HEK293 (cell line): Measurements from ENCODE around the gene ANKRD9.
A peak's percentile ranks its signal among the peaks of the same experiment; 100 is the strongest.

ENCODE experiments used
- GLIS1 ChIP-seq: fragments of 450-650 bp; formaldehyde crosslinking; IDR thresholded peaks from 2 replicates; pipeline ENCODE4 v1.5.1; 2016; ENCODE audit warnings: missing biosample characterization, missing genetic modification characterization
- IKZF3 ChIP-seq: fragments of 450-650 bp; IDR thresholded peaks from 2 replicates; pipeline ENCODE4 v1.5.0; 2018; ENCODE audit warnings: missing biosample characterization, mild to moderate bottlenecking, missing genetic modification characterization, moderate library complexity
- MYNN ChIP-seq: fragments of 450-650 bp; formaldehyde crosslinking; IDR thresholded peaks from 2 replicates; pipeline ENCODE4 v1.5.1; 2016; ENCODE audit warnings: missing biosample characterization, missing genetic modification characterization, borderline replicate concordance
- PRDM1 ChIP-seq: fragments of 450-650 bp; formaldehyde crosslinking; IDR thresholded peaks from 2 replicates; pipeline ENCODE4; 2016; ENCODE audit warnings: missing biosample characterization, missing genetic modification characterization
- SCRT2 ChIP-seq: fragments of 450-650 bp; formaldehyde crosslinking; IDR thresholded peaks from 2 replicates; pipeline ENCODE4 v1.5.1; 2016; ENCODE audit warnings: missing biosample characterization, missing genetic modification characterization
- TCF7L2 ChIP-seq: IDR thresholded peaks from 2 replicates; pipeline ENCODE4 v1.6.1; 2011; ENCODE audit warnings: low read depth, mild to moderate bottlenecking, inconsistent platforms, low read length, moderate library complexity, borderline replicate concordance
- YY1 ChIP-seq: fragments of 450-650 bp; formaldehyde crosslinking; IDR thresholded peaks from 2 replicates; pipeline ENCODE4 v1.5.1; 2018; ENCODE audit warnings: missing biosample characterization, missing genetic modification characterization
- ZBTB8A ChIP-seq: fragments of 450-650 bp; formaldehyde crosslinking; IDR thresholded peaks from 2 replicates; pipeline ENCODE4 v1.5.1; 2016; ENCODE audit warnings: missing biosample characterization, missing genetic modification characterization
- ZFHX2 ChIP-seq: fragments of 450-650 bp; formaldehyde crosslinking; conservative IDR thresholded peaks from 2 replicates; pipeline ENCODE4 v1.5.1; 2016; ENCODE audit warnings: missing biosample characterization, missing genetic modification characterization
- ZFP37 ChIP-seq: fragments of 450-650 bp; formaldehyde crosslinking; IDR thresholded peaks from 2 replicates; pipeline ENCODE4 v1.5.1; 2016; ENCODE audit warnings: missing biosample characterization, missing genetic modification characterization
- ZNF112 ChIP-seq: fragments of 450-650 bp; formaldehyde crosslinking; IDR thresholded peaks from 2 replicates; pipeline ENCODE4 v1.5.0; 2017; ENCODE audit warnings: missing biosample characterization, missing genetic modification characterization
- ZNF174 ChIP-seq: fragments of 450-650 bp; formaldehyde crosslinking; IDR thresholded peaks from 2 replicates; pipeline ENCODE4 v1.5.0; 2017; ENCODE audit warnings: missing biosample characterization, mild to moderate bottlenecking, missing genetic modification characterization
- ZNF175 ChIP-seq: fragments of 450-650 bp; formaldehyde crosslinking; IDR thresholded peaks from 2 replicates; pipeline ENCODE4 v1.5.1; 2016; ENCODE audit warnings: missing biosample characterization, missing genetic modification characterization
- ZNF214 ChIP-seq: fragments of 450-650 bp; formaldehyde crosslinking; IDR thresholded peaks from 2 replicates; pipeline ENCODE4 v1.5.1; 2017; ENCODE audit warnings: missing biosample characterization, mild to moderate bottlenecking, missing genetic modification characterization, borderline replicate concordance
- ZNF404 ChIP-seq: fragments of 450-650 bp; formaldehyde crosslinking; IDR thresholded peaks from 2 replicates; pipeline ENCODE4 v1.5.1; 2017; ENCODE audit warnings: missing biosample characterization, missing genetic modification characterization
- ZNF529 ChIP-seq: fragments of 450-650 bp; formaldehyde crosslinking; IDR thresholded peaks from 2 replicates; pipeline ENCODE4 v1.5.1; 2017; ENCODE audit warnings: missing genetic modification characterization, missing biosample characterization; ENCODE audit not compliant: insufficient replicate concordance
- ZNF600 ChIP-seq: fragments of 450-650 bp; formaldehyde crosslinking; IDR thresholded peaks from 2 replicates; pipeline ENCODE4 v1.5.1; 2016; ENCODE audit warnings: missing biosample characterization, missing genetic modification characterization
- ZNF621 ChIP-seq: fragments of 450-650 bp; formaldehyde crosslinking; IDR thresholded peaks from 2 replicates; pipeline ENCODE4 v1.5.1; 2017; ENCODE audit warnings: missing biosample characterization, missing genetic modification characterization
- ZNF626 ChIP-seq: fragments of 450-650 bp; sonication (Bioruptor Pico); formaldehyde crosslinking; IDR thresholded peaks from 2 replicates; pipeline ENCODE4 v1.5.1; 2018; ENCODE audit warnings: missing biosample characterization, missing genetic modification characterization, inconsistent platforms
- ZNF658 ChIP-seq: fragments of 450-650 bp; formaldehyde crosslinking; IDR thresholded peaks from 2 replicates; pipeline ENCODE4; 2016; ENCODE audit warnings: missing biosample characterization, missing genetic modification characterization
- ZNF777 ChIP-seq: fragments of 450-650 bp; formaldehyde crosslinking; IDR thresholded peaks from 2 replicates; pipeline ENCODE4 v1.5.1; 2017; ENCODE audit warnings: missing biosample characterization, missing genetic modification characterization, borderline replicate concordance
- ZSCAN16 ChIP-seq: fragments of 450-650 bp; formaldehyde crosslinking; IDR thresholded peaks from 2 replicates; pipeline ENCODE4 v1.5.1; 2016; ENCODE audit warnings: missing biosample characterization, missing genetic modification characterization
- TF ChIP-seq, protein P1 (sequence below): fragments of 450-650 bp; formaldehyde crosslinking; IDR thresholded peaks from 2 replicates; pipeline ENCODE4 v1.5.1; 2016; ENCODE audit warnings: missing biosample characterization, missing genetic modification characterization
- TF ChIP-seq, protein P2 (sequence below): fragments of 450-650 bp; formaldehyde crosslinking; IDR thresholded peaks from 2 replicates; pipeline ENCODE4 v1.5.1; 2017; ENCODE audit warnings: missing biosample characterization, mild to moderate bottlenecking, missing genetic modification characterization, moderate library complexity
- TF ChIP-seq, protein P3 (sequence below): fragments of 450-650 bp; formaldehyde crosslinking; IDR thresholded peaks from 2 replicates; pipeline ENCODE4 v1.5.1; 2016; ENCODE audit warnings: missing biosample characterization, missing genetic modification characterization
- TF ChIP-seq, protein P4 (sequence below): fragments of 450-650 bp; formaldehyde crosslinking; IDR thresholded peaks from 2 replicates; pipeline ENCODE4 v1.5.1; 2016; ENCODE audit warnings: missing biosample characterization, missing genetic modification characterization, low read depth

ANKRD9 gene

DNA sequence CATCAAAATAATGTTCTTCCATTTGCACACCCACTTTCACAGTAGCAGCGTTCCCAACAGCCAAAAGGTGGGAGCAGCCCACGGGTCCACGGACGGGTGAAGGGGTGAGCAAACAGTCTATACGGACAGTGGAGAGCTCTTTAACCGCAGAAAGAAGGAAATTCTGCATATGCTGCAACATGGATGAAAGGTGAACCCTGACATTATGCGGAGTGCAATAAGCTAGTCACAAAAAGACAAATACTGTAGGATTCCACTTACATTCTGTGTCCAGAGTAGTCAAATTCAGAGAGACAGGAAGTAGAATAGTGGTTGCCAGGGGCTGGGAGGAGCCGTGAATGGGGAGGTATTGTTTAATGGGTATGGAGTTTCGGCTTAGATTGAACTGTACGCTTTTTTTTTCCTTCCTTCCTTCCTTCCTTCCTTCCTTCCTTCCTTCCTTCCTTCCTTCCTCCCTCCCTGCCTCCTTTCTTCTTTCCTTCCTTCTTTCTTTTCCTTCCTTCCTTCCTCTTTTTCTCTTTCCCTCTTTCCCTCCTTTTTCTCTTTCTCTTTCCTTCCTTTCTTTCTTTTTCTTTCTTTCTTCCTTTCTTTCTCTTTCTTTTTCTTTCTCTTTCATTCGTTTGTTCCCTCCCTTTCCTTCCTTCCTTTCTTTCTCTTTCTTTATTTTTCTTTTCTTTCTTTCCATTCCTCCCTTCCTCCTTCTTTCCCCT lies 15.8 kb upstream of the ANKRD9 start (continued):
- TF ChIP-seq ZBTB8A (tag by site-specific recombination) (0 out of 2 replicates have a peak, but pooled peaks have one; percentile 10), YY1 (no peak), ZNF112 (tag by site-specific recombination) (no peak), GLIS1 (tag by site-specific recombination) (no peak), ZNF175 (tag by site-specific recombination) (no peak), ZNF529 (tag by site-specific recombination) (no peak), ZNF626 (tag by site-specific recombination) (no peak), ZNF404 (tag by site-specific recombination) (no peak), ZNF777 (tag by site-specific recombination) (0 out of 2 replicates have a peak, but pooled peaks have one; percentile 46), SCRT2 (tag by site-specific recombination) (no peak), TCF7L2 (no peak), ZNF214 (tag by site-specific recombination) (no peak), ZNF658 (tag by site-specific recombination) (no peak), ZNF174 (tag by site-specific recombination) (no peak), IKZF3 (tag by site-specific recombination) (no peak; the same call in 1 of the 2 replicates), MYNN (tag by site-specific recombination) (peak; percentile 57; the same call in 1 of the 2 replicates), ZSCAN16 (tag by site-specific recombination) (no peak), ZFHX2 (tag by site-specific recombination) (peak; percentile 73), ZFP37 (tag by site-specific recombination) (no peak), ZNF600 (tag by site-specific recombination) (peak; percentile 64), PRDM1 (peak; percentile 100), ZNF621 (tag by site-specific recombination) (no peak)
- TF ChIP-seq, protein P1, sequence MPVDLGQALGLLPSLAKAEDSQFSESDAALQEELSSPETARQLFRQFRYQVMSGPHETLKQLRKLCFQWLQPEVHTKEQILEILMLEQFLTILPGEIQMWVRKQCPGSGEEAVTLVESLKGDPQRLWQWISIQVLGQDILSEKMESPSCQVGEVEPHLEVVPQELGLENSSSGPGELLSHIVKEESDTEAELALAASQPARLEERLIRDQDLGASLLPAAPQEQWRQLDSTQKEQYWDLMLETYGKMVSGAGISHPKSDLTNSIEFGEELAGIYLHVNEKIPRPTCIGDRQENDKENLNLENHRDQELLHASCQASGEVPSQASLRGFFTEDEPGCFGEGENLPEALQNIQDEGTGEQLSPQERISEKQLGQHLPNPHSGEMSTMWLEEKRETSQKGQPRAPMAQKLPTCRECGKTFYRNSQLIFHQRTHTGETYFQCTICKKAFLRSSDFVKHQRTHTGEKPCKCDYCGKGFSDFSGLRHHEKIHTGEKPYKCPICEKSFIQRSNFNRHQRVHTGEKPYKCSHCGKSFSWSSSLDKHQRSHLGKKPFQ (tag by site-specific recombination) = no peak; the same call in 1 of the 2 replicates
- TF ChIP-seq, protein P2, sequence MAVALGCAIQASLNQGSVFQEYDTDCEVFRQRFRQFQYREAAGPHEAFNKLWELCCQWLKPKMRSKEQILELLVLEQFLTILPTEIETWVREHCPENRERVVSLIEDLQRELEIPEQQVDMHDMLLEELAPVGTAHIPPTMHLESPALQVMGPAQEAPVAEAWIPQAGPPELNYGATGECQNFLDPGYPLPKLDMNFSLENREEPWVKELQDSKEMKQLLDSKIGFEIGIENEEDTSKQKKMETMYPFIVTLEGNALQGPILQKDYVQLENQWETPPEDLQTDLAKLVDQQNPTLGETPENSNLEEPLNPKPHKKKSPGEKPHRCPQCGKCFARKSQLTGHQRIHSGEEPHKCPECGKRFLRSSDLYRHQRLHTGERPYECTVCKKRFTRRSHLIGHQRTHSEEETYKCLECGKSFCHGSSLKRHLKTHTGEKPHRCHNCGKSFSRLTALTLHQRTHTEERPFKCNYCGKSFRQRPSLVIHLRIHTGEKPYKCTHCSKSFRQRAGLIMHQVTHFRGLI (tag by site-specific recombination) = no peak
- TF ChIP-seq, protein P3, sequence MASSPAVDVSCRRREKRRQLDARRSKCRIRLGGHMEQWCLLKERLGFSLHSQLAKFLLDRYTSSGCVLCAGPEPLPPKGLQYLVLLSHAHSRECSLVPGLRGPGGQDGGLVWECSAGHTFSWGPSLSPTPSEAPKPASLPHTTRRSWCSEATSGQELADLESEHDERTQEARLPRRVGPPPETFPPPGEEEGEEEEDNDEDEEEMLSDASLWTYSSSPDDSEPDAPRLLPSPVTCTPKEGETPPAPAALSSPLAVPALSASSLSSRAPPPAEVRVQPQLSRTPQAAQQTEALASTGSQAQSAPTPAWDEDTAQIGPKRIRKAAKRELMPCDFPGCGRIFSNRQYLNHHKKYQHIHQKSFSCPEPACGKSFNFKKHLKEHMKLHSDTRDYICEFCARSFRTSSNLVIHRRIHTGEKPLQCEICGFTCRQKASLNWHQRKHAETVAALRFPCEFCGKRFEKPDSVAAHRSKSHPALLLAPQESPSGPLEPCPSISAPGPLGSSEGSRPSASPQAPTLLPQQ (tag by site-specific recombination) = no peak
- TF ChIP-seq, protein P4, sequence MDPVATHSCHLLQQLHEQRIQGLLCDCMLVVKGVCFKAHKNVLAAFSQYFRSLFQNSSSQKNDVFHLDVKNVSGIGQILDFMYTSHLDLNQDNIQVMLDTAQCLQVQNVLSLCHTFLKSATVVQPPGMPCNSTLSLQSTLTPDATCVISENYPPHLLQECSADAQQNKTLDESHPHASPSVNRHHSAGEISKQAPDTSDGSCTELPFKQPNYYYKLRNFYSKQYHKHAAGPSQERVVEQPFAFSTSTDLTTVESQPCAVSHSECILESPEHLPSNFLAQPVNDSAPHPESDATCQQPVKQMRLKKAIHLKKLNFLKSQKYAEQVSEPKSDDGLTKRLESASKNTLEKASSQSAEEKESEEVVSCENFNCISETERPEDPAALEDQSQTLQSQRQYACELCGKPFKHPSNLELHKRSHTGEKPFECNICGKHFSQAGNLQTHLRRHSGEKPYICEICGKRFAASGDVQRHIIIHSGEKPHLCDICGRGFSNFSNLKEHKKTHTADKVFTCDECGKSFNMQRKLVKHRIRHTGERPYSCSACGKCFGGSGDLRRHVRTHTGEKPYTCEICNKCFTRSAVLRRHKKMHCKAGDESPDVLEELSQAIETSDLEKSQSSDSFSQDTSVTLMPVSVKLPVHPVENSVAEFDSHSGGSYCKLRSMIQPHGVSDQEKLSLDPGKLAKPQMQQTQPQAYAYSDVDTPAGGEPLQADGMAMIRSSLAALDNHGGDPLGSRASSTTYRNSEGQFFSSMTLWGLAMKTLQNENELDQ (tag by site-specific recombination) = no peak
